K562 (cell line): Measurements from ENCODE around the gene AP3B1. TPM values are rescaled to one million over a fixed set of nuclear protein-coding genes. Genes with fewer than 3 reads are reported as not detected.

ENCODE experiments used
- CGGBP1 ChIP-seq: fragments of 250-450 bp; sonication (Bioruptor Pico); IDR thresholded peaks from 2 replicates; pipeline ENCODE4 v1.9.0; 2021; ENCODE audit warnings: mild to moderate bottlenecking
- ELF2 ChIP-seq: fragments of 250-450 bp; sonication (Bioruptor Pico); IDR thresholded peaks from 2 replicates; pipeline ENCODE4 v1.5.0; 2021; ENCODE audit warnings: mild to moderate bottlenecking
- ERF ChIP-seq: fragments of 450-650 bp; formaldehyde crosslinking; IDR thresholded peaks from 2 replicates; pipeline ENCODE4 v1.4.0; 2020; ENCODE audit warnings: mild to moderate bottlenecking, mixed read lengths
- ETV1 ChIP-seq: fragments of 450-650 bp; conservative IDR thresholded peaks from 2 replicates; pipeline ENCODE4 v1.6.1; 2016; ENCODE audit warnings: missing genetic modification characterization, control low read depth, low read depth, missing compliant biosample characterization
- HDGF ChIP-seq: fragments of 450-650 bp; IDR thresholded peaks from 2 replicates; pipeline ENCODE4 v1.6.1; 2016
- HMGN3 ChIP-seq: IDR thresholded peaks from 2 replicates; pipeline ENCODE4 v1.6.1; 2011; ENCODE audit warnings: borderline replicate concordance, low read depth, mild to moderate bottlenecking, mixed read lengths, low read length; ENCODE audit not compliant: insufficient read length; ENCODE audit errors: extremely low read depth
- MCM2 ChIP-seq: fragments of 450-650 bp; IDR thresholded peaks from 2 replicates; pipeline ENCODE4 v1.6.1; 2017; ENCODE audit warnings: low read depth, mild to moderate bottlenecking
- MCM3 ChIP-seq: fragments of 450-650 bp; IDR thresholded peaks from 2 replicates; pipeline ENCODE4 v1.6.1; 2016
- NRF1 ChIP-seq, 2 experiments: fragments of 450-650 bp; IDR thresholded peaks in 1 of 2; conservative IDR thresholded peaks in 1 of 2; 2 replicates each; pipeline ENCODE4 v1.6.1; 2014; ENCODE audit warnings: mild to moderate bottlenecking in 2 of 2
- RBM22 ChIP-seq: fragments of 200-400 bp; formaldehyde crosslinking; IDR thresholded peaks from 2 replicates; pipeline ENCODE4 v1.6.1; 2018; ENCODE audit warnings: low read length, low read depth; ENCODE audit not compliant: poor library complexity, severe bottlenecking
- SMAD1 ChIP-seq: fragments of 150-350 bp; IDR thresholded peaks from 2 replicates; pipeline ENCODE4 v1.6.1; 2014; ENCODE audit warnings: low read length, low read depth; ENCODE audit not compliant: partially characterized antibody
- SRSF3 ChIP-seq: fragments of 200-400 bp; formaldehyde crosslinking; IDR thresholded peaks from 2 replicates; pipeline ENCODE4 v1.6.1; 2016; ENCODE audit warnings: mild to moderate bottlenecking, low read length, moderate library complexity; ENCODE audit not compliant: insufficient read depth
- TAL1 ChIP-seq: fragments of 450-650 bp; IDR thresholded peaks from 2 replicates; pipeline ENCODE4 v1.6.1; 2016; ENCODE audit warnings: mild to moderate bottlenecking
- UBTF ChIP-seq, 2 experiments: IDR thresholded peaks; 2 replicates each; pipeline ENCODE4 v1.6.1; 2012; ENCODE audit warnings: improper control_type of control experiment in 2 of 2, low read depth in 2 of 2, low read length in 2 of 2, borderline replicate concordance in 1 of 2
- VEZF1 ChIP-seq: fragments of 200-800 bp; sonication (Bioruptor generic); IDR thresholded peaks from 2 replicates; pipeline ENCODE4 v1.6.1; 2017; ENCODE audit warnings: missing genetic modification characterization, missing compliant biosample characterization
- ZBED1 ChIP-seq: IDR thresholded peaks from 2 replicates; pipeline ENCODE4 v1.6.1; 2014
- ZEB2 ChIP-seq: fragments of 450-650 bp; IDR thresholded peaks from 2 replicates; pipeline ENCODE4 v1.6.1; 2016
- ZNF395 ChIP-seq: fragments of 200-800 bp; sonication (Bioruptor generic); IDR thresholded peaks from 2 replicates; pipeline ENCODE4 v1.6.1; 2017; ENCODE audit warnings: missing genetic modification characterization, missing compliant biosample characterization
- ZNF707 ChIP-seq: fragments of 250-450 bp; sonication (Bioruptor Pico); conservative IDR thresholded peaks from 2 replicates; pipeline ENCODE4 v1.8.0; 2022; ENCODE audit warnings: inconsistent platforms, mild to moderate bottlenecking, moderate library complexity
- polyA plus RNA-seq, 8 experiments: library from polyadenylated mRNA; depleted of rRNA in 4 of 8; stranded (reverse) in 5 of 8; unstranded in 3 of 8; fragments of >200 nt; fragmentation: Nextera tagmentation in 2 of 8; fragmentation: Illumina TruSeq in 1 of 8; extraction: Ambion mirVana in 2 of 8; extraction: Trizol in 1 of 8; gene quantifications; 2 replicates each; pipeline versions ENCODE4 v1.2.1 to v1.2.3, GENCODE V29; 2011 to 2014; ENCODE audit warnings: inconsistent platforms in 1 of 8, missing spikeins in 1 of 8
- total RNA-seq, 7 experiments: library from RNA; depleted of rRNA in 6 of 7; stranded (reverse); fragments of >200 nt in 6 of 7; fragmentation: Illumina TruSeq in 2 of 7; extraction: Trizol in 2 of 7; gene quantifications; 2 replicates each; pipeline versions ENCODE4 v1.2.1 to v1.2.3, GENCODE V29; 2011 to 2021; ENCODE audit warnings: low replicate concordance in 1 of 7

The AP3B1 gene
- total and polyA plus RNA-seq, 9 of the 15 experiments (the other 6 are each of a cell fraction or from before 2014, with no cell fraction given): 21.1 to 61.8 (median 42.2) TPM

GRCh38 chr5:78294248-78295034 lies at the start of gene AP3B1 (continued):
- TF ChIP-seq ERF (CRISPR knock-in tag): 0 out of 2 replicates have a peak, but pooled peaks have one; percentile 34
- TF ChIP-seq SMAD1: peak; percentile 48
- peak; percentile 100 for TF ChIP-seq NRF1 (conservative IDR thresholded peaks at IDR 0.05 in 1 of 2, IDR thresholded peaks at IDR 0.05 in 1 of 2)
- peak; percentile 94 for TF ChIP-seq ELF2 (CRISPR knock-in tag)
- TF ChIP-seq ETV1: peak; percentile 92
- no peak for TF ChIP-seq MCM3
- no peak for TF ChIP-seq ZNF707 (CRISPR knock-in tag)
- TF ChIP-seq ZNF395 (CRISPR knock-in tag): peak; percentile 69; the same call in 1 of the 2 replicates
- peak; percentile 93 for TF ChIP-seq HMGN3
- peak; percentile 22; the same call in 1 of the 2 replicates for TF ChIP-seq ZBED1
- peak; percentile 30 for TF ChIP-seq RBM22
- peak; percentile 43; the same call in 1 of the 2 replicates for TF ChIP-seq HDGF
- peak; percentile 68; the same call in 1 of the 2 replicates for TF ChIP-seq VEZF1 (CRISPR knock-in tag)
- peak; percentile 88 to 94; a peak in 3 of 4 replicates for TF ChIP-seq UBTF (IDR thresholded peaks at IDR 0.05; ENCODE audit: borderline replicate concordance in 1 of 2, low read depth in 2 of 2, low read length in 2 of 2)
- TF ChIP-seq MCM2: no peak
- TF ChIP-seq ZEB2: peak; percentile 33; the same call in 1 of the 2 replicates
- TF ChIP-seq TAL1: no peak
- no peak for TF ChIP-seq CGGBP1 (CRISPR knock-in tag)
- TF ChIP-seq SRSF3: 0 out of 2 replicates have a peak, but pooled peaks have one; percentile 27
